ENCODE results near the gene AWAT2. TPM values are rescaled to one million over a fixed set of nuclear protein-coding genes. Genes with fewer than 3 reads are reported as not detected.

AWAT2 gene
- total RNA-seq, 3 donors from 2014 or later, result not detected

GRCh38 chrX:70066646-70067045 lies 16.9 kb upstream of the AWAT2 start:
- no peak for DNase-seq (ENCODE audit: low spot score in 2 of 2)
- intact Hi-C loops (cut with DNase I; ENCODE audit: low total_unique reads), result loop anchor here (2.0 kb wide), 1 partner anchor 44 kb away; no protein-coding TSS in a partner anchor
- TF ChIP-seq, protein P1, sequence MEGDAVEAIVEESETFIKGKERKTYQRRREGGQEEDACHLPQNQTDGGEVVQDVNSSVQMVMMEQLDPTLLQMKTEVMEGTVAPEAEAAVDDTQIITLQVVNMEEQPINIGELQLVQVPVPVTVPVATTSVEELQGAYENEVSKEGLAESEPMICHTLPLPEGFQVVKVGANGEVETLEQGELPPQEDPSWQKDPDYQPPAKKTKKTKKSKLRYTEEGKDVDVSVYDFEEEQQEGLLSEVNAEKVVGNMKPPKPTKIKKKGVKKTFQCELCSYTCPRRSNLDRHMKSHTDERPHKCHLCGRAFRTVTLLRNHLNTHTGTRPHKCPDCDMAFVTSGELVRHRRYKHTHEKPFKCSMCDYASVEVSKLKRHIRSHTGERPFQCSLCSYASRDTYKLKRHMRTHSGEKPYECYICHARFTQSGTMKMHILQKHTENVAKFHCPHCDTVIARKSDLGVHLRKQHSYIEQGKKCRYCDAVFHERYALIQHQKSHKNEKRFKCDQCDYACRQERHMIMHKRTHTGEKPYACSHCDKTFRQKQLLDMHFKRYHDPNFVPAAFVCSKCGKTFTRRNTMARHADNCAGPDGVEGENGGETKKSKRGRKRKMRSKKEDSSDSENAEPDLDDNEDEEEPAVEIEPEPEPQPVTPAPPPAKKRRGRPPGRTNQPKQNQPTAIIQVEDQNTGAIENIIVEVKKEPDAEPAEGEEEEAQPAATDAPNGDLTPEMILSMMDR (IDR thresholded peaks at IDR 0.05), result no peak
- TF ChIP-seq POLR2A (IDR thresholded peaks at IDR 0.05), result no peak
- Histone ChIP-seq H3K4me3 (no peak overlapping the region), H3K9me3 (peaks cover 6 to 7% of the 10 kb centered on the region in 2 donors), H3K4me1 (no peaks in the 10 kb centered on the region), H3K27me3 (peaks cover 0 to 51% of the 10 kb centered on the region in 2 donors), H3K27ac (no peak overlapping the region), H3K36me3 (no peaks in the 10 kb centered on the region)

DNA sequence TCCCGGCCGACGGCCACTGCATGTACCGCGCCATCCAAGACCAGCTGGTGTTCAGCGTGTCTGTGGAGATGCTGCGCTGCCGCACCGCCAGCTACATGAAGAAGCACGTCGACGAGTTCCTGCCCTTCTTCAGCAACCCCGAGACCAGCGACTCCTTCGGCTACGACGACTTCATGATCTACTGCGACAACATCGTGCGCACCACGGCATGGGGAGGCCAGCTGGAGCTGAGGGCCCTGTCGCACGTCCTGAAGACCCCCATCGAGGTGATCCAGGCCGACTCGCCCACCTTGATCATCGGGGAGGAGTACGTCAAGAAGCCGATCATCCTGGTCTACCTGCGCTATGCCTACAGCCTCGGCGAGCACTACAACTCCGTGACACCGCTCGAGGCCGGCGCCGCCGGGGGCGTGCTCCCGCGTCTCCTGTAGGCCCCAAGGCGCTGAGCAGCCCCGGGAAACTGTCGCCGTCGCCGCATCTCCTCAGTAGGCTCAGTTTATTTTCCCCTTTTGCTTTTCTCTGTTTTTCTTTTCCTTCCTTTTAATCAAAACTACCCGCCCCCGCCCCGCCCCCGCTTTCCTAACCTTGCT lies 13.3 kb upstream of the AWAT2 start:
- H3K27ac ChIP-seq, result no peak overlapping the region
- no peaks in the 10 kb centered on the region for H3K4me1 ChIP-seq
- H3K4me3 ChIP-seq, result no peak overlapping the region
- intact Hi-C loops (cut with DNase I; ENCODE audit: low total_unique reads), result no loop called here
- no peak for DNase-seq (ENCODE audit: low spot score in 2 of 2)
- TF ChIP-seq POLR2AphosphoS5 (IDR thresholded peaks at IDR 0.05), result no peak
- TF ChIP-seq, protein P1 (IDR thresholded peaks at IDR 0.05), result no peak
- TF ChIP-seq POLR2A (IDR thresholded peaks at IDR 0.05), result no peak
- H3K27me3 ChIP-seq, result peaks cover 0 to 39% of the 10 kb centered on the region in 2 donors
- H3K9me3 ChIP-seq, result peaks cover 6 to 7% of the 10 kb centered on the region in 2 donors
- H3K36me3 ChIP-seq, result no peaks in the 10 kb centered on the region

DNA sequence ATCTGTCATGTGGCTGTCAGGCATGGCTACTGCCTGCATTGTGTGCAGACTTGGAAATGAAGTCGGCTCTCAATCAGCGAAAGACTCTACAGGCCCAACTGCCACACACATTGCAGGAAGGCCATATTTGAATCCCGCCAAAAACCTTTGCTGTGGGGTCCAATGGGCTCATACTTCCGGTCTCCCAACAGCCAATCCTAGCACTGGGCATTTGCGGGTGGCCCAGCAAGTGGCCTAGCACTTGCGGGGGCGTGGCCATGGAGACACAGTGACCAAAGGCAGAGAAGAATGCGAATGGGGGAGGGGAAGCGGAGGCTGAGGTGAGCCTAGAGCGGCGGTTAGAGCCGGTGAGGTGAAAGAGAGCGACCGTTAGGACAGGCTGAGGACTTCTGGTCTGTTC lies 12.3 kb upstream of the AWAT2 start, which contains the start of gene OTUD6A:
TSS of gene OTUD6A (plus strand) at position 382 of the 400 bp plus-strand sequence. CDS start 68 bp downstream, outside the sequence.
- Histone ChIP-seq H3K36me3 (no peaks in the 10 kb centered on the region), H3K27ac (no peak within 1 kb of the TSS), H3K9me3 (peaks cover 6 to 7% of the 10 kb centered on the region in 2 donors), H3K4me3 (no peak within 1 kb of the TSS), H3K4me1 (no peaks in the 10 kb centered on the region), H3K27me3 (peaks cover 0 to 31% of the 10 kb centered on the region in 2 donors)
- TF ChIP-seq POLR2A (IDR thresholded peaks at IDR 0.05), result no peak
- DNase-seq (ENCODE audit: low spot score in 2 of 2), result no peak
- intact Hi-C loops (cut with DNase I; ENCODE audit: low total_unique reads), result no loop called here

DNA sequence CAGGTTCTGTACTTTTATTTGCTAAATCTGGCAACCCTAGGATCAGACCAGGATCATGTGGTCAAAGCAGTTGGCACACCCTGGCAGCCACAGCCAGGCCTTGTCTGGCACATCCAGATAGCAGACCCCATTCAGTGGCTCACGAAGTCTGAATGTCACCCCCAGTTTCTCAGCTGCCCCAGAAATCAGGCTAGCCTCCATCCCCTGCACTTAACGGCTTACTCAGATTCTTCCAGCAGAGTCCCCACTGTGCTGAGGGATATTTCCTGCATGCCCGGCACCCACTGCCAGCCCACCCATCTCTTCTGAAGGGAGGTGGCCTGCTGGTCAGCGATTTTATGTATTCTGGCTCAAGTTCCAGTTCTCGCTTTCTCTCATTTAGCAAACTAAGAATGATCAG lies 4.7 kb upstream of the AWAT2 start:
- H3K4me1 ChIP-seq, result no peaks in the 10 kb centered on the region
- no peak overlapping the region for H3K4me3 ChIP-seq
- H3K27me3 ChIP-seq, result peaks cover 0 to 51% of the 10 kb centered on the region in 2 donors
- H3K9me3 ChIP-seq, result no peaks in the 10 kb centered on the region
- no peaks in the 10 kb centered on the region for H3K36me3 ChIP-seq
- H3K27ac ChIP-seq, result no peak overlapping the region
- no peak for DNase-seq (ENCODE audit: low spot score in 2 of 2)
- TF ChIP-seq, protein P1 (IDR thresholded peaks at IDR 0.05), result no peak
- no peak for TF ChIP-seq POLR2AphosphoS5 (IDR thresholded peaks at IDR 0.05)
- no peak for TF ChIP-seq POLR2A (IDR thresholded peaks at IDR 0.05)
- intact Hi-C loops (cut with DNase I; ENCODE audit: low total_unique reads), result no loop called here

DNA sequence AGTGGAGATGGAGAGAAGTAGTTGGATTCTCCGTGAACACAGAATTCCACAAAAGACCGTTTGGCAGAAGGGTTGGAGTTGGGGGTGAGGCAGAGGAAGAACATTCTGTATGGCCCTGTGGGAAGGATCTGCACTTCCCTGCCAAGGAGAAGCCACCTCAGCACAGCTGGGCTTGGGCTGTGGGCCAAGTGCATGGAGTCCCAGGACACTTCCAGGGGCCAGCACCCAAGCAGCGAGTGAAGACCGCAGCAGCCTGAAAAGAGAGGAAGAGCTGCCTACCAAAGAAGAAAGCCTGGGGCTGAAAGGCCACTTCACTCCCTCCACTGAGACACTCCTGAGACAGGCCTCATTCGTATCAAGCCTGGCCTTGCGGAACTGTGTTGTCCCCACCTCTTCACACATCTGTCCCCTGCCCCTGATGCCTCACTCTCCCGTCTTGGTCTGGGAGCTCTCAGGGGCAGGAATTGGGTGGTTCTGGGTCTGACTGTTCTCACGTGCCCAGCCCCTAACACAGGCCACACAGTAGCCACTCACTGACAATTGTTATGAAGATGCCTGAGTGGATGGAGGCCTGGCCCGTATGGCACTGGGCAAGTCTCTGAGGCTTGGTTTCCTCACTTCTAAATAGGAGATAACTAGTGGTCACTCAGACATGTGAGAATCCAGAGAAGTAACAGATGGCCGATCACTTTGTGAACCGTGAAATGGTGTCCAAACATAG lies 3.3 kb upstream of the AWAT2 start:
- no peak overlapping the region for H3K4me3 ChIP-seq
- H3K27me3 ChIP-seq, result peaks cover 0 to 61% of the 10 kb centered on the region in 2 donors
- no peaks in the 10 kb centered on the region for H3K9me3 ChIP-seq
- intact Hi-C loops (cut with DNase I; ENCODE audit: low total_unique reads), result no loop called here
- no peak for DNase-seq (ENCODE audit: low spot score in 2 of 2)
- no peak overlapping the region for H3K27ac ChIP-seq
- no peaks in the 10 kb centered on the region for H3K36me3 ChIP-seq
- H3K4me1 ChIP-seq, result no peaks in the 10 kb centered on the region
- TF ChIP-seq, protein P1 (IDR thresholded peaks at IDR 0.05), result no peak
- TF ChIP-seq POLR2AphosphoS5 (IDR thresholded peaks at IDR 0.05) (no peak), POLR2A (IDR thresholded peaks at IDR 0.05) (no peak)

Data from breast epithelium (tissue), 4 donors.